Measurements from ENCODE around the gene ACAT2.

ACAT2 gene

GRCh38 chr6:159715166-159715565, 46.7 kb upstream of the ACAT2 start:
- Histone ChIP-seq H3K4me1 (ENCODE audit: control insufficient read depth, insufficient read depth, low read length) (no peaks in the 10 kb centered on the region), H3K9me3 (ENCODE audit: control insufficient read depth, insufficient read depth, low read depth, low read length) (no peaks in the 10 kb centered on the region), H3K36me3 (ENCODE audit: control insufficient read depth in 2 of 2, insufficient read depth in 1 of 2, low read length in 2 of 2) (no peaks in the 10 kb centered on the region), H3K27ac (ENCODE audit: extremely low read depth, low read depth, low read length) (no peak overlapping the region), H3K4me3 (ENCODE audit: low read depth, low read length) (no peak overlapping the region)
- no peak for TF ChIP-seq ZNF544 (tag by site-specific recombination; IDR thresholded peaks at IDR 0.05)
- TF ChIP-seq, protein P1, sequence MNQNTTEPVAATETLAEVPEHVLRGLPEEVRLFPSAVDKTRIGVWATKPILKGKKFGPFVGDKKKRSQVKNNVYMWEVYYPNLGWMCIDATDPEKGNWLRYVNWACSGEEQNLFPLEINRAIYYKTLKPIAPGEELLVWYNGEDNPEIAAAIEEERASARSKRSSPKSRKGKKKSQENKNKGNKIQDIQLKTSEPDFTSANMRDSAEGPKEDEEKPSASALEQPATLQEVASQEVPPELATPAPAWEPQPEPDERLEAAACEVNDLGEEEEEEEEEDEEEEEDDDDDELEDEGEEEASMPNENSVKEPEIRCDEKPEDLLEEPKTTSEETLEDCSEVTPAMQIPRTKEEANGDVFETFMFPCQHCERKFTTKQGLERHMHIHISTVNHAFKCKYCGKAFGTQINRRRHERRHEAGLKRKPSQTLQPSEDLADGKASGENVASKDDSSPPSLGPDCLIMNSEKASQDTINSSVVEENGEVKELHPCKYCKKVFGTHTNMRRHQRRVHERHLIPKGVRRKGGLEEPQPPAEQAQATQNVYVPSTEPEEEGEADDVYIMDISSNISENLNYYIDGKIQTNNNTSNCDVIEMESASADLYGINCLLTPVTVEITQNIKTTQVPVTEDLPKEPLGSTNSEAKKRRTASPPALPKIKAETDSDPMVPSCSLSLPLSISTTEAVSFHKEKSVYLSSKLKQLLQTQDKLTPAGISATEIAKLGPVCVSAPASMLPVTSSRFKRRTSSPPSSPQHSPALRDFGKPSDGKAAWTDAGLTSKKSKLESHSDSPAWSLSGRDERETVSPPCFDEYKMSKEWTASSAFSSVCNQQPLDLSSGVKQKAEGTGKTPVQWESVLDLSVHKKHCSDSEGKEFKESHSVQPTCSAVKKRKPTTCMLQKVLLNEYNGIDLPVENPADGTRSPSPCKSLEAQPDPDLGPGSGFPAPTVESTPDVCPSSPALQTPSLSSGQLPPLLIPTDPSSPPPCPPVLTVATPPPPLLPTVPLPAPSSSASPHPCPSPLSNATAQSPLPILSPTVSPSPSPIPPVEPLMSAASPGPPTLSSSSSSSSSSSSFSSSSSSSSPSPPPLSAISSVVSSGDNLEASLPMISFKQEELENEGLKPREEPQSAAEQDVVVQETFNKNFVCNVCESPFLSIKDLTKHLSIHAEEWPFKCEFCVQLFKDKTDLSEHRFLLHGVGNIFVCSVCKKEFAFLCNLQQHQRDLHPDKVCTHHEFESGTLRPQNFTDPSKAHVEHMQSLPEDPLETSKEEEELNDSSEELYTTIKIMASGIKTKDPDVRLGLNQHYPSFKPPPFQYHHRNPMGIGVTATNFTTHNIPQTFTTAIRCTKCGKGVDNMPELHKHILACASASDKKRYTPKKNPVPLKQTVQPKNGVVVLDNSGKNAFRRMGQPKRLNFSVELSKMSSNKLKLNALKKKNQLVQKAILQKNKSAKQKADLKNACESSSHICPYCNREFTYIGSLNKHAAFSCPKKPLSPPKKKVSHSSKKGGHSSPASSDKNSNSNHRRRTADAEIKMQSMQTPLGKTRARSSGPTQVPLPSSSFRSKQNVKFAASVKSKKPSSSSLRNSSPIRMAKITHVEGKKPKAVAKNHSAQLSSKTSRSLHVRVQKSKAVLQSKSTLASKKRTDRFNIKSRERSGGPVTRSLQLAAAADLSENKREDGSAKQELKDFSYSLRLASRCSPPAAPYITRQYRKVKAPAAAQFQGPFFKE (tag by site-specific recombination; IDR thresholded peaks at IDR 0.05; ENCODE audit: borderline replicate concordance): no peak
- no peak for TF ChIP-seq ZNF704 (tag by site-specific recombination; IDR thresholded peaks at IDR 0.05)
- no peak for TF ChIP-seq ZNF571 (tag by site-specific recombination; IDR thresholded peaks at IDR 0.05)
- TF ChIP-seq SP2 (tag by site-specific recombination; IDR thresholded peaks at IDR 0.05): no peak
- TF ChIP-seq ZNF16 (tag by site-specific recombination; IDR thresholded peaks at IDR 0.05; ENCODE audit: low read depth): no peak
- no peak for TF ChIP-seq ZNF354C (tag by site-specific recombination; IDR thresholded peaks at IDR 0.05; ENCODE audit: borderline replicate concordance, low read depth)
- no peak for TF ChIP-seq ZBTB1 (tag by site-specific recombination; IDR thresholded peaks at IDR 0.05)
- TF ChIP-seq OSR2 (tag by site-specific recombination; IDR thresholded peaks at IDR 0.05): no peak
- TF ChIP-seq KLF10 (tag by site-specific recombination; IDR thresholded peaks at IDR 0.05): no peak
- TF ChIP-seq ZNF624 (tag by site-specific recombination; IDR thresholded peaks at IDR 0.05): no peak
- TF ChIP-seq ZNF433 (tag by site-specific recombination; IDR thresholded peaks at IDR 0.05; ENCODE audit: low read depth): no peak
- TF ChIP-seq ZNF791 (tag by site-specific recombination; IDR thresholded peaks at IDR 0.05): no peak
- no peak for TF ChIP-seq SP7 (tag by site-specific recombination; IDR thresholded peaks at IDR 0.05)
- TF ChIP-seq ZFP41 (tag by site-specific recombination; IDR thresholded peaks at IDR 0.05; ENCODE audit: borderline replicate concordance): no peak
- no peak for TF ChIP-seq RBAK (tag by site-specific recombination; IDR thresholded peaks at IDR 0.05)
- TF ChIP-seq BCL11B (tag by site-specific recombination; IDR thresholded peaks at IDR 0.05; ENCODE audit: low read depth): no peak
- POLR2A ChIA-PET: no interaction called here
- CTCF ChIA-PET: no interaction called here

- Histone ChIP-seq H3K4me3 (ENCODE audit: low read depth, low read length) (no peak overlapping the region), H3K9me3 (ENCODE audit: control insufficient read depth, insufficient read depth, low read depth, low read length) (no peaks in the 10 kb centered on the region), H3K36me3 (ENCODE audit: control insufficient read depth in 2 of 2, insufficient read depth in 1 of 2, low read length in 2 of 2) (no peaks in the 10 kb centered on the region), H3K27ac (ENCODE audit: extremely low read depth, low read depth, low read length) (no peak overlapping the region), H3K4me1 (ENCODE audit: control insufficient read depth, insufficient read depth, low read length) (no peaks in the 10 kb centered on the region)
- CTCF ChIA-PET: no interaction called here
- POLR2A ChIA-PET: no interaction called here
- TF ChIP-seq ZNF768 (tag by site-specific recombination; IDR thresholded peaks at IDR 0.05) (no peak), ZNF121 (tag by site-specific recombination; IDR thresholded peaks at IDR 0.05) (peak; percentile 23; the same call in 1 of the 2 replicates)
Observed at GRCh38 chr6:159715605-159716004, 46.2 kb upstream of the ACAT2 start.
